ENCODE measurements around the gene DDX3Y.

Gene DDX3Y

DNA sequence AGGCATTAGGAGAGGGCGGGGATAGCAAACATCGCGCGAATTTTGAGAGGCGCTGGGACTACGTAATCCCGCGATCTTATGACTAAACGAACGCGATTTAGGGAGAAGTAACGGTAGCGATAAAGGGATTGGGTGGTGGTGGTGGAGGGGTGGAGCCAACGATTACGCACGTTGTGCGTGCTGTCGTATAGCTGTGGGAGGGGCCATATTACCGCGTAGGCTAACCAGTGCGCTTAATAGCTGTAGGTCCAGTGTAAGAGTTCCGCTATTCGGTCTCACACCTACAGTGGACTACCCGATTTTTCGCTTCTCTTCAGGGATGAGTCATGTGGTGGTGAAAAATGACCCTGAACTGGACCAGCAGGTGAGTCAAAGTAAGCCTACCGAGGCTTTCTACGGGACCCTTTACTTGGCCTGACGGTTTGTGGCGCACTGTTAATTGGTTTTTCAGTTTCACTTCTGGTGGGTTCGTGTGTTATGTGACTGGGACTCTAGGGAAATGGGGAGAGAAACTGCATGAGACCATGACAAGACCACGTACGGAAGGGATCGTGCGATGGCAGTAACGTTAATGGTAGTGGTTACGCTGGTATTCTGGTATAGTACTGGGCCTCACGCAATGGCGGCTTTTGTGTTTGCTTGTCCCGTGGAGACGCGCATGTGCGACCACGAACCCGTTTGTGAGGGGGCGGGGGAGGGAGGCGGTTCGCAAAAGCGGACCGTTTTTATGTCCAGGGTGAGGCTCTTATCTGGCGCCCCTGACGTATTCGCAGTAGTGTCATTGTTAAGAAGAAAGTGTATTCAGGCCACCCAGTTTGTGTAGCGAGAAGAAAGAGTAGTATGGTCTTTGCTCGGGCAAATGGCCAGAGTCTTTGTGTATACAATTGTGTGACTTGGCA lies at the start of gene DDX3Y:
Gene DDX3Y (plus strand): TSS at position 251 of the 899 bp plus-strand sequence. CDS start 69 bp downstream, at position 320.
- peak; percentile 74 for DNase-seq

GRCh38 chrY:12855791-12856275 lies 48.8 kb upstream of the DDX3Y start:
- DNase-seq: no peak

- no peak for DNase-seq
Observed at GRCh38 chrY:12867960-12868359, 36.7 kb upstream of the DDX3Y start.

GRCh38 chrY:12896973-12897372 lies 7.7 kb upstream of the DDX3Y start:
- DNase-seq: no peak

DNA sequence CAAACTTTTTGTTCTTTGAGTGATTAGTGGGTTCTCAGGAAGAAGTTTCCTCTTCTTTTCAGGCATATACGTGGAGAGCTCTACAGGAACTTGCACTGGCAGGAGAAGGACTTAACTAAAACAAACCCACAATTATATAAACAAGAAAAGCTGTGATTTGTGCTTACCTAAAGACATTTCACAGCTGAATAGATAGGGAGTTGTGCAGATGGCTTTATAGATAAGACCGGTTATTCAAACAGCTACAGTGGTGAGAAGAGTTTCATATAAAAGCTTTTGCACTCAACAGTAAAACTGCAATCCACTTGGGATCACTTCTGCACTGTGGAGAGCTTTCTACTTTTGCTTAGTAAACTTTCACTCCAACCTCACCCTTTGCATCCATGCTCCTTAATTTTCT lies 6.1 kb upstream of the DDX3Y start:
- no peak for DNase-seq

DNA sequence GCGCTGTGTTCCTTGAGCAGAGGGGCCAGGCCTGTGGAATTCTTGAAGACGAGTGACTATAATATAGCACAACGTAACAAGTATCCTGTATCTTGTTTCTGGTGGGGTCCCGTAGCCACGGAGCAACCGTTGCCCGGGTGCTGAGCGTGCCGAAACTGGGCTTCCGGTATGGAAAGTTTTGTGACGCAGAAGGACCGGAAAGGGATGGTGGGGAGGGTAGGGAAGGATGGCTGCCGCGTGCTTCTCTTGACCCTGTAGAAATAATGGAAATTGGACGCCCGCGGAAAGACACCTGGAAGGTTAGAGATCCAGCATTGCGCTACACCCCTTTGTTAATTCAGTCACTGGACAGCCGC lies 827 bp downstream of the DDX3Y start:
- DNase-seq: peak; percentile 61

- DNase-seq: no peak
Observed at GRCh38 chrY:12905895-12906294, 1.2 kb downstream of the DDX3Y start.

DNA sequence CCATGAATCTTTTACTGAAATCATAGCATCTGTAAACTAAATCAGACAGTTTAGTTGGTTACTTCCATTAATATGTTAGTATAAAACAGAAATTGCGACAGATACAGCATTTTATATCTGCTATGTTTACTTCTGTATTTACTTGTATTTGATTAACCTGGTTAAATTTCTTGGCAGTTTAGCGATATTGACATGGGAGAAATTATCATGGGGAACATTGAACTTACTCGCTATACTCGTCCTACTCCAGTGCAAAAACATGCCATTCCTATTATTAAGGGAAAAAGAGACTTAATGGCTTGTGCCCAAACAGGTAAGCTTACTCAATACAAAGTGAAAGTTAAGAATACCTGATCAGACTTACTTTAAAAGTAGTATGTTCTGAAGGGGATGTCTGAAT lies 8.9 kb downstream of the DDX3Y start:
- DNase-seq: no peak

DNA sequence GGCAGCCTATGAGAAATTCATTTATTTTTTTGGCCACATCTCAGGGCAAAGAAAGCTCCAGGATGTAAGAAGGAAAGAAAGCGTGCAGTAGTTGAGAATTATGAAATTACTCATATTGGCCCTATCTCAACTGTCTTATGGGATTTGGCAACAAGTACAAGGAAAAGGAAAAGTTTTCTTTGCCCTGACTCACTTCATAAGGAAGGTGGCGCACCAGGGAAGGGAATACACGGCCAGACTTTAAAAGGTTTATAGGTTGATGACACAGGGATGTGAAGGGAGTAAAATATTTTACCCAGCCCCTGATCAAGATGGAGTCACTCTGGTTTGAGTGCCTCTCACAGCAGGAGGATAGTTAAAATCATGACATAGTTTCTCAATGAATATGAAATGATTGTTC lies 23.4 kb downstream of the DDX3Y start:
- no peak for DNase-seq

GRCh38 chrY:12941725-12942687 lies 37.3 kb downstream of the DDX3Y start:
- no peak for DNase-seq

Measured in activated CD4-positive, alpha-beta T cell treated with anti-CD3 and anti-CD28 coated beads for 1 hour (primary cell).